Neural progenitor cell (in vitro differentiated cells): ENCODE measurements around the gene DLG4. TPM values are rescaled to one million over a fixed set of nuclear protein-coding genes. Genes with fewer than 3 reads are reported as not detected.

ENCODE experiments used
- DNase-seq: peaks from one replicate; pipeline ENCODE4 v3.0.0-alpha.2; 2016; ENCODE audit warnings: low spot score
- H2AFZ ChIP-seq: fragments of 200-600 bp; sonication (generic); replicated peaks from 2 replicates; pipeline ENCODE4 v1.6.1; 2016; ENCODE audit warnings: antibody characterized with exemption
- H3F3A ChIP-seq: fragments of 200-600 bp; sonication (generic); 2 replicates; pipeline ENCODE4 v1.6.1; 2016; ENCODE audit warnings: antibody characterized with exemption, low read depth
- H3K27ac ChIP-seq: fragments of 200-600 bp; sonication (generic); 2 replicates; pipeline ENCODE4 v1.5.1; 2016; ENCODE audit warnings: mild to moderate bottlenecking
- H3K27me3 ChIP-seq: fragments of 200-600 bp; sonication (generic); 2 replicates; pipeline ENCODE4 v1.6.1; 2016; ENCODE audit warnings: mild to moderate bottlenecking, moderate library complexity
- H3K36me3 ChIP-seq: fragments of 200-600 bp; sonication (generic); 2 replicates; pipeline ENCODE4 v1.5.1; 2016
- H3K4me1 ChIP-seq: fragments of 200-600 bp; sonication (generic); 2 replicates; pipeline ENCODE4 v1.6.1; 2016; ENCODE audit warnings: mixed run types
- H3K4me2 ChIP-seq: fragments of 200-600 bp; sonication (generic); 2 replicates; pipeline ENCODE4 v1.6.1; 2016
- H3K4me3 ChIP-seq: fragments of 200-600 bp; sonication (generic); 2 replicates; pipeline ENCODE4 v1.5.1; 2016
- H3K79me2 ChIP-seq: fragments of 200-600 bp; sonication (generic); 2 replicates; pipeline ENCODE4 v1.6.1; 2016; ENCODE audit warnings: low read depth
- H3K9ac ChIP-seq: fragments of 200-600 bp; sonication (generic); 2 replicates; pipeline ENCODE4 v1.6.1; 2016
- H3K9me3 ChIP-seq: fragments of 200-600 bp; sonication (generic); 2 replicates; pipeline ENCODE4 v1.5.1; 2016; ENCODE audit warnings: low read depth
- H4K20me1 ChIP-seq: fragments of 200-600 bp; sonication (generic); 2 replicates; pipeline ENCODE4 v1.6.1; 2016; ENCODE audit warnings: low read depth
- H3K27ac Mint-ChIP-seq: 3 replicates; pipeline ENCODE4 v1.8.0; 2021; ENCODE audit warnings: mixed read lengths
- H3K27me3 Mint-ChIP-seq: 2 replicates; pipeline ENCODE4 v1.8.0; 2022; ENCODE audit warnings: low read depth, mild to moderate bottlenecking, inconsistent platforms, moderate library complexity, mixed read lengths; ENCODE audit not compliant: insufficient read depth
- H3K36me3 Mint-ChIP-seq: 3 replicates; pipeline ENCODE4 v1.8.0; 2021; ENCODE audit warnings: mixed read lengths
- H3K4me1 Mint-ChIP-seq: 3 replicates; pipeline ENCODE4 v1.8.0; 2021; ENCODE audit warnings: mixed read lengths
- H3K4me3 Mint-ChIP-seq: 3 replicates; pipeline ENCODE4 v1.8.0; 2021; ENCODE audit warnings: mild to moderate bottlenecking, moderate library complexity, mixed read lengths
- H3K9me3 Mint-ChIP-seq: 3 replicates; pipeline ENCODE4 v1.8.0; 2020; ENCODE audit warnings: mixed read lengths
- CTCF ChIP-seq: fragments of 200-600 bp; sonication (generic); IDR thresholded peaks from 2 replicates; pipeline ENCODE4 v1.5.1; 2017; ENCODE audit warnings: antibody characterized with exemption, mild to moderate bottlenecking
- EZH2 ChIP-seq: fragments of 200-600 bp; sonication (generic); IDR thresholded peaks from 2 replicates; pipeline ENCODE4 v1.6.1; 2017; ENCODE audit warnings: antibody characterized with exemption, mild to moderate bottlenecking, moderate library complexity
- EZH2phosphoT487 ChIP-seq: fragments of 200-600 bp; sonication (generic); IDR thresholded peaks from 2 replicates; pipeline ENCODE4 v1.6.1; 2017; ENCODE audit warnings: antibody characterized with exemption
- total RNA-seq: library from RNA; depleted of rRNA; stranded (reverse); fragments of >200 nt; gene quantifications from 2 replicates; pipeline ENCODE4 v1.2.3, GENCODE V29; 2015; ENCODE audit warnings: low replicate concordance

Gene DLG4
- total RNA-seq, 1 donor from 2014 or later = 23.5 TPM

- Mint-ChIP-seq H3K4me3 (peak overlapping the region; percentile 92), H3K4me1 (peaks cover 56% of the 10 kb centered on the region), H3K36me3 (peaks cover 20% of the 10 kb centered on the region), H3K27me3 (peaks cover 18% of the 10 kb centered on the region), H3K9me3 (no peaks in the 10 kb centered on the region), H3K27ac (peak overlapping the region; percentile 99)
- Histone ChIP-seq H3K27me3 (no peaks in the 10 kb centered on the region), H4K20me1 (peaks cover 38% of the 10 kb centered on the region), H3K79me2 (peaks cover 22% of the 10 kb centered on the region), H3K27ac (no peak overlapping the region), H3K4me3 (peak overlapping the region; percentile 94), H3K4me1 (peaks cover 37% of the 10 kb centered on the region), H3K9ac (no peak overlapping the region), H3F3A (peaks cover 81% of the 10 kb centered on the region), H3K4me2 (peak overlapping the region; percentile 85), H3K36me3 (no peaks in the 10 kb centered on the region), H3K9me3 (no peaks in the 10 kb centered on the region), H2AFZ (peak overlapping the region; percentile 59)
- TF ChIP-seq EZH2phosphoT487 (no peak), CTCF (no peak), EZH2 (no peak)
- DNase-seq = no peak
Observed at GRCh38 chr17:7219229-7219811, 316 bp downstream of the DLG4 start.

GRCh38 chr17:7218758-7219157, 878 bp downstream of the DLG4 start:
- H3K9ac ChIP-seq = no peak overlapping the region
- Mint-ChIP-seq H3K27ac (peak overlapping the region; percentile 99), H3K4me1 (peaks cover 57% of the 10 kb centered on the region), H3K36me3 (peaks cover 17% of the 10 kb centered on the region), H3K9me3 (no peaks in the 10 kb centered on the region), H3K27me3 (peaks cover 19% of the 10 kb centered on the region), H3K4me3 (peak overlapping the region; percentile 92)
- no peak for DNase-seq
- H3K79me2 ChIP-seq = peaks cover 22% of the 10 kb centered on the region
- TF ChIP-seq EZH2phosphoT487 (no peak), EZH2 (no peak), CTCF (no peak)
- peak overlapping the region; percentile 85 for H3K4me2 ChIP-seq
- H3K9me3 ChIP-seq = no peaks in the 10 kb centered on the region
- H3K36me3 ChIP-seq = no peaks in the 10 kb centered on the region
- H4K20me1 ChIP-seq = peaks cover 38% of the 10 kb centered on the region
- H2AFZ ChIP-seq = peak overlapping the region; percentile 23
- no peak overlapping the region for H3K27ac ChIP-seq
- no peak overlapping the region for H3K4me3 ChIP-seq
- peaks cover 84% of the 10 kb centered on the region for H3F3A ChIP-seq
- H3K4me1 ChIP-seq = peaks cover 37% of the 10 kb centered on the region
- no peaks in the 10 kb centered on the region for H3K27me3 ChIP-seq

- Mint-ChIP-seq H3K27me3 (peaks cover 23% of the 10 kb centered on the region), H3K4me1 (peaks cover 62% of the 10 kb centered on the region), H3K36me3 (peaks cover 15% of the 10 kb centered on the region), H3K4me3 (peak overlapping the region; percentile 92), H3K27ac (peak overlapping the region; percentile 99), H3K9me3 (no peaks in the 10 kb centered on the region)
- Histone ChIP-seq H3F3A (peaks cover 84% of the 10 kb centered on the region), H3K4me1 (peaks cover 42% of the 10 kb centered on the region), H3K27me3 (no peaks in the 10 kb centered on the region), H3K9me3 (no peaks in the 10 kb centered on the region), H3K4me3 (peak overlapping the region; percentile 59), H3K9ac (no peak overlapping the region), H4K20me1 (peaks cover 34% of the 10 kb centered on the region), H3K36me3 (no peaks in the 10 kb centered on the region), H2AFZ (no peak overlapping the region), H3K4me2 (peak overlapping the region; percentile 85), H3K27ac (no peak overlapping the region), H3K79me2 (peaks cover 27% of the 10 kb centered on the region)
- TF ChIP-seq CTCF (no peak), EZH2 (no peak), EZH2phosphoT487 (no peak)
- no peak for DNase-seq
Observed at GRCh38 chr17:7218166-7218565, 1.5 kb downstream of the DLG4 start.
